Neural cell (in vitro differentiated cells): ENCODE data around the gene DGKA.

Experiments used
- CTCF ChIP-seq: fragments of 450-650 bp; IDR thresholded peaks from 2 replicates; pipeline ENCODE4 v1.5.1; 2014; ENCODE audit warnings: antibody characterized with exemption, mild to moderate bottlenecking, moderate library complexity; ENCODE audit not compliant: poor library complexity, severe bottlenecking
- EP300 ChIP-seq: fragments of 450-650 bp; conservative IDR thresholded peaks from 2 replicates; pipeline ENCODE4 v1.6.1; 2014; ENCODE audit warnings: antibody characterized with exemption, mild to moderate bottlenecking, moderate library complexity; ENCODE audit not compliant: poor library complexity, severe bottlenecking
- POLR2AphosphoS5 ChIP-seq: IDR thresholded peaks from 2 replicates; pipeline ENCODE4 v1.6.1; 2012
- RAD21 ChIP-seq: fragments of 450-650 bp; conservative IDR thresholded peaks from 2 replicates; pipeline ENCODE4 v1.6.1; 2014; ENCODE audit warnings: antibody characterized with exemption, mild to moderate bottlenecking, moderate library complexity
- REST ChIP-seq: IDR thresholded peaks from 2 replicates; pipeline ENCODE4 v1.6.1; 2012; ENCODE audit warnings: borderline replicate concordance
- TAF1 ChIP-seq: IDR thresholded peaks from 2 replicates; pipeline ENCODE4 v1.6.1; 2012; ENCODE audit warnings: low read depth

GRCh38 chr12:55970775-55971174, 39.8 kb downstream of the DGKA start:
- TF ChIP-seq CTCF (no peak), EP300 (no peak), TAF1 (no peak), POLR2AphosphoS5 (no peak), REST (no peak), RAD21 (no peak)
